ENCODE data around the gene DENND2A. TPM values are rescaled to one million over a fixed set of nuclear protein-coding genes. Genes with fewer than 3 reads are reported as not detected.

Gene DENND2A
- total RNA-seq, 2 experiments from 2014 or later: not detected

DNA sequence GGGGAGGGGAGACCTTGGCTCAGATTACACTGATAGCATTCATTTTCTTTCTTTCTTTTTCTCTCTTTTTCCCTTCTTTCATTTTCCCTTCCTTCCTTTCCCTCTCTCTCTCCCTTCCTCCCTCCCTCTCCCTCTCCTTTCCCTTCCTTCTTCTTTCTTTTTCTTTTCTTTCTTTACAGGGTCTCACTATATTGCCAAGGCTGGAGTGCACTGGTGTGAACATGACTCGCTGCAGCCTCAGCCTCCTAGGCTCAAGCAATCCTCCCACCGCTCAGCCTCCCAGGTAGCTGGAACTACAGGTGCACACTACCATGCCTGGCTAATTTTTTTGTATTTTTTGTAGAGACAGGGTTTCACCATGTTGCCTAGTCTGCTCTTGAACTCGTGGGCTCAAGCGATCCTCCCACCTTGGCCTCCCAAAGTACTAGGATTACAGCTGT lies 88.4 kb downstream of the DENND2A start:
- Mint-ChIP-seq H3K27me3 (peaks cover 8% of the 10 kb centered on the region), H3K4me1 (no peaks in the 10 kb centered on the region), H3K27ac (no peak overlapping the region), H3K36me3 (ENCODE audit: low read depth) (no peaks in the 10 kb centered on the region), H3K4me3 (no peak overlapping the region), H3K9me3 (no peaks in the 10 kb centered on the region)
- ChIA-PET CTCF (no interaction called here), POLR2A (no interaction called here)
- no peak for DNase-seq

DNA sequence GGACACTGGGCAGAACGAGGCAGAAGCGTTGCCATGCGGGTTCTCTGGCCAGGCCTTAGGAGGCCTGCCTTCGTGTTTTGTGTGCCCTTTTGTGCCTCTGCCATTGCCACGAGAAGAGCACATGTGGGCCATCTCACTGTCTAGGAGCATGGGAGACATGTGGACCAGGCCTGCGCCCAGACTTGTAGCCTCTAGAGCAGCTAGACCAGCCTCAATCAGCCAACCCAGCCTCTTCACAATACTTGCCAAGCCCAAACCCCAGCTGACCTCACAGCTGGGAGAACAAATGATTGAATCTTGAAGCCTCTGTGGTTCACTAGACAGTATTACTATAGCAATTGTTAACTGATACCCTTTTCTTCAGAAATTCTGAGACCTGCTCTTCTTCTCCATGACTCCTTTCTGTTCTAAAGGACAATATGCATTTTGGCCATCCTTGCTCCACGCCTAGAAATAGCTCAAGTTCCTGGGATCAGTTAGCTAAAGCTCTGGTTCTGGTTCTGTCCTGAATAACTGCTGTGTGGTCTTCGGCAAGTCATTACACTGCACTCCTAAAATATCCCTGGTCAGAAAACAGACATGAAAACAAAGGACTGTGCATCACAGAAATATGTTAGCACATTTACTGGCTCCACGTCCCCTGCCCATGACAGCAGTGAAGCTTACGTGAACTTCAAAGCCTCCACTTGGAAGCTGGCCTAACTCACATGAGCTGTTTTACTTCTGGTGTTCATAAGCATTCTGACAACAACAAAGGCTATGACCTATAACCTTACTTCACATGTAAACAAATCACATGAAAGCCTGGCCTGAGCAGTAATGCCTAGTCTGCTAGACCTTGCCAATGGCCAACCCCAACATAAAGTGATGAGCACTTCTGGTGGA lies 89.0 kb downstream of the DENND2A start:
- POLR2A ChIA-PET: no interaction called here
- no peak overlapping the region for H3K4me3 Mint-ChIP-seq
- peaks cover 8% of the 10 kb centered on the region for H3K27me3 Mint-ChIP-seq
- H3K4me1 Mint-ChIP-seq: no peaks in the 10 kb centered on the region
- no peak for DNase-seq
- H3K27ac Mint-ChIP-seq: no peak overlapping the region
- CTCF ChIA-PET: interaction anchor here (0.7 kb wide), 1 partner anchor 39 kb away, joined by 3 read pairs; no protein-coding TSS in a partner anchor
- H3K36me3 Mint-ChIP-seq (ENCODE audit: low read depth): no peaks in the 10 kb centered on the region
- H3K9me3 Mint-ChIP-seq: no peaks in the 10 kb centered on the region

DNA sequence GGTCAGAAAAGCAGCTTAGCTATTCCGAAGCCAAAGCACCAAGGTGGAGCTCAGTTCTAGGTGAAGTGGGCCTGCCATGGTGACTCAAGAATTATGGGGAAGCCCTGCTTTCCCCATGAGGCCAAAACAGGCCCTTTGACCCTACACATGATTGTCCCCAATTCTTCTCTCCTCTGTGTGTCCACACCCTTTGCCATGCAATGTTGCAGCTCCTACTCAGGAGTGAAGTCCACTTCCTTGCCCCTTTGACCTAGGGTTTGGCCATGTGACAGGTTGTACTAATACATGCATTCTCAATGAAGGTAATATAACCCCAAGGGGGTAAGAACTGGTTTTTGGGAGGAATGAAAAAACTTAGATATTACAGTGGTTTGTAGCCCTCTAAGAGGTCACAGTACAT lies 93.7 kb downstream of the DENND2A start:
- no peak for DNase-seq
- Mint-ChIP-seq H3K27me3 (peaks cover 3% of the 10 kb centered on the region), H3K4me1 (no peaks in the 10 kb centered on the region), H3K36me3 (ENCODE audit: low read depth) (no peaks in the 10 kb centered on the region), H3K9me3 (no peaks in the 10 kb centered on the region), H3K27ac (no peak overlapping the region), H3K4me3 (no peak overlapping the region)
- ChIA-PET POLR2A (no interaction called here), CTCF (interaction anchor here (0.6 kb wide), 1 partner anchor 150 kb away, joined by 4 read pairs; no protein-coding TSS in a partner anchor)

DNA sequence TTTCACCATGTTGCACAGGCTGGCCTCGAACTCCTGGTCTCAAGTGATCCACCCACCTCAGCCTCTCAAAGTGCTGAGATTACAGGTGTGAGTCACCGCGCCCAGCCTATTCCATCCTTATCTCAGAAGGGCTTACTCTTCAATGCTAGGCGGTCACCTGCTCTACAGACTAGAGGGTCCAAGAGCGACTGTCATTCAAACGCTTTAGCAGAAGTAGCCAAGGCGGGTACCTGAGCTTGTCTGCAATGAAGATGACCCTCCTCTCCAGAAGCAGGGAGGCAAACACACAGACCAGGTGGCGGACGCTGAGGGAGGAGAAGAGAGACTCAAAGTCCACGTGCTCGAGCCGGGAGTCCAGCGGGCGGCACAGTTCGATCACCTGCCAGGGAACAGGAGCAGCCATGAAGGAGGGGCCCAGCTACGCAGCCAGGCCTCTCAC lies 96.2 kb downstream of the DENND2A start:
- DNase-seq: no peak
- POLR2A ChIA-PET: no interaction called here
- no peaks in the 10 kb centered on the region for H3K36me3 Mint-ChIP-seq (ENCODE audit: low read depth)

GRCh38 chr7:140542228-140542603 lies 98.4 kb downstream of the DENND2A start:
- no peak overlapping the region for H3K4me3 Mint-ChIP-seq
- peaks cover 10% of the 10 kb centered on the region for H3K27me3 Mint-ChIP-seq
- DNase-seq: no peak
- H3K4me1 Mint-ChIP-seq: no peaks in the 10 kb centered on the region
- H3K27ac Mint-ChIP-seq: no peak overlapping the region
- no peaks in the 10 kb centered on the region for H3K9me3 Mint-ChIP-seq
- ChIA-PET POLR2A (no interaction called here), CTCF (interaction anchor here (0.5 to 0.6 kb wide), 4 partner anchors 59 to 1781 kb away, joined by 3 to 4 read pairs (median 3); no protein-coding TSS in a partner anchor)
- H3K36me3 Mint-ChIP-seq (ENCODE audit: low read depth): no peaks in the 10 kb centered on the region

More for the DNA sequence above, 96.2 kb downstream of the DENND2A start:
- no peak overlapping the region for H3K4me3 Mint-ChIP-seq
- H3K4me1 Mint-ChIP-seq: no peaks in the 10 kb centered on the region
- no peak overlapping the region for H3K27ac Mint-ChIP-seq
- peaks cover 13% of the 10 kb centered on the region for H3K27me3 Mint-ChIP-seq
- no peaks in the 10 kb centered on the region for H3K9me3 Mint-ChIP-seq
- CTCF ChIA-PET: interaction anchor here (1.6 kb wide), 1 partner anchor 28 kb away, joined by 3 read pairs; no protein-coding TSS in a partner anchor

DNA sequence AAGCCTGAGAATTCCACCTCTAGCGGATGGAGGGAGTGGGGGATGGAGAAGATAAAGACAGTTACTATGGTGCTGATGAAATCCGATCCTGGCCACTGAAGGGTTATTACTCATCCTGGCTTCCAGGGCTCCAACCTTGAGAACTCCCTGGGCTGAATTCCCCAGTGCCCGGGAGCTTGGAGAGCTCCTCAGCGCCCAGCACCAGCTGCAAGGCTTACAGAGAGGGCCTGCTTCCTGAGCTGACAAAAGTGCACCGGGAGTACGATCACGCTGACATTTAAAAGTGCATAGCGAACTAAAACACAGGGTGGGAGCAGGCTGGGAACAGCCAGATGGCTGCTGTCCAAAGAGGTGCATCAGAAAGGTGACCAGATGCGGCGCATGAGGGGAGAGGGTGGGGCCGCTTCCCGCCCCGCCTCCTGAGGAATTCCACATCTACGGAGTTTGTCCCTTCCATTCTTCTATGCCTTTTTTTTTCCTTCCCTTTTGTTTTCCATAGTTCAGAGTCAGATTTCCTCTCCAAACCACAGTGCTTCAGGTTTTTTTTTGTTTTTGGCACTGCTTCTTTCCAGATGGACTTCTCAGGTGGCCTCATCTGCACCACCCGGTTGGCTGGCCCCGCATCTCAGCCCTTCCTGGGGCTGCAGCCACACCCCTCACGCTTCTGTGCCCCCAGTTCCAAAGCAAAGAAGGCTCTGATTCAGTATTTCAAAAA lies 98.9 kb downstream of the DENND2A start:
- no peaks in the 10 kb centered on the region for H3K4me1 Mint-ChIP-seq
- H3K27me3 Mint-ChIP-seq: peaks cover 10% of the 10 kb centered on the region
- H3K9me3 Mint-ChIP-seq: no peaks in the 10 kb centered on the region
- H3K4me3 Mint-ChIP-seq: no peak overlapping the region
- H3K36me3 Mint-ChIP-seq (ENCODE audit: low read depth): no peaks in the 10 kb centered on the region
- CTCF ChIA-PET: interaction anchor here (0.5 to 0.6 kb wide), 2 partner anchors 71 to 1781 kb away, joined by 3 read pairs; no protein-coding TSS in a partner anchor
- no peak overlapping the region for H3K27ac Mint-ChIP-seq
- POLR2A ChIA-PET: no interaction called here
- DNase-seq: no peak

DNA sequence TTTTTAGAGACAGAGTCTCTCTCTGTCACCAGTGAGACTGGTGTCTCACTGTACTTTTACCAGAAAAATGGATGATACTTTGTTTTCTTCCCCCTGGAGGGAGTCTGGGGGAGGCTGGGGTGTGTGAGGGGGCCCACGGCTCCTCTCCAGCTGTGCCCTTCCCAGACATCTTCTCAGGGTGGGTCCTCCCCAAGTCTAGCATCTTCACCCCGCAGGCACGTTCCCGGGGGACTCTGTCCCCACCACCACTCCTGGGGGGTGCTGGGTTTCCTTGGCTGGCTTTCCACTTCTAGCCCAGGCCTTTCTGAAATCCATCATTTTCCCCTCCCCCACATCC lies 99.5 kb downstream of the DENND2A start:
- no peaks in the 10 kb centered on the region for H3K36me3 Mint-ChIP-seq (ENCODE audit: low read depth)
- no peak overlapping the region for H3K27ac Mint-ChIP-seq
- no peaks in the 10 kb centered on the region for H3K9me3 Mint-ChIP-seq
- H3K4me1 Mint-ChIP-seq: no peaks in the 10 kb centered on the region
- peaks cover 10% of the 10 kb centered on the region for H3K27me3 Mint-ChIP-seq
- POLR2A ChIA-PET: no interaction called here
- CTCF ChIA-PET: interaction anchor here (0.6 kb wide), 1 partner anchor 385 kb away, joined by 3 read pairs; no protein-coding TSS in a partner anchor
- H3K4me3 Mint-ChIP-seq: no peak overlapping the region
- no peak for DNase-seq

DNA sequence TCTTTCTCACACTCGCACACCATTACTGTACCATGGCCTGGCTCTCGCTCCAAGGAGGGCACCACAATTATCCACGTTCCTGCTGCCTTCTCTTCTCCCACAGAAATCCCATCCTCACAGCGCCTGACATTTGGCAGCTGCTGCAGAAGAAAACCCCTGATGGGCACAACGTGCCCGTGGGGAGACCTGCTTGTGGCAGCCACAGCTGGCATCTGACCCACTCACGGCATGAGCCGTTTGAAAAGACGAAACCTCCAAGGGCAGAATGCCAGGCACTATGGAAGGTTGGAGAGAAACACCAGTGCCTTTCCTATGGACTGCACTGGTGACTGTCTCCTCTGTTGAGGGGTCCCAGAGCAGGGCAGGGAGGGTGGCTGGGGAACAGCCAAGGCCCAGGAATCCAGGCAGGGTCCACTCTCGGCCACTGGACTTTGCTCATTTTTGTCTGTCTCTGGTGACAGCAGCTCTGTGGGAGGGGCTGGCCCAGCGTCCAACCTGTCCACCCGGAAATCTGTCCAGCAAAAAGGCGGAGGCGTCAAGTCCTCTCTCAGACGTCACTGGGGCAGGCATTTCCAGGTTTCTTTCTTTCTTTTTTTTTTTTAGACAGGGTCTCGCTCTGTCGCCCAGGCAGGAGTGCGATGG lies 100.4 kb downstream of the DENND2A start:
- H3K27ac Mint-ChIP-seq: no peak overlapping the region
- POLR2A ChIA-PET: no interaction called here
- DNase-seq: no peak
- CTCF ChIA-PET: interaction anchor here (0.6 kb wide), 1 partner anchor 384 kb away, joined by 3 read pairs; no protein-coding TSS in a partner anchor
- H3K9me3 Mint-ChIP-seq: no peaks in the 10 kb centered on the region
- H3K36me3 Mint-ChIP-seq (ENCODE audit: low read depth): no peaks in the 10 kb centered on the region
- peaks cover 10% of the 10 kb centered on the region for H3K27me3 Mint-ChIP-seq
- H3K4me1 Mint-ChIP-seq: no peaks in the 10 kb centered on the region
- H3K4me3 Mint-ChIP-seq: no peak overlapping the region

GRCh38 chr7:140539461-140539860 lies 101.2 kb downstream of the DENND2A start:
- Mint-ChIP-seq H3K27ac (no peak overlapping the region), H3K27me3 (peaks cover 10% of the 10 kb centered on the region), H3K4me3 (no peak overlapping the region), H3K36me3 (ENCODE audit: low read depth) (no peaks in the 10 kb centered on the region), H3K9me3 (no peaks in the 10 kb centered on the region), H3K4me1 (no peaks in the 10 kb centered on the region)
- no peak for DNase-seq
- ChIA-PET CTCF (no interaction called here), POLR2A (no interaction called here)

DNA sequence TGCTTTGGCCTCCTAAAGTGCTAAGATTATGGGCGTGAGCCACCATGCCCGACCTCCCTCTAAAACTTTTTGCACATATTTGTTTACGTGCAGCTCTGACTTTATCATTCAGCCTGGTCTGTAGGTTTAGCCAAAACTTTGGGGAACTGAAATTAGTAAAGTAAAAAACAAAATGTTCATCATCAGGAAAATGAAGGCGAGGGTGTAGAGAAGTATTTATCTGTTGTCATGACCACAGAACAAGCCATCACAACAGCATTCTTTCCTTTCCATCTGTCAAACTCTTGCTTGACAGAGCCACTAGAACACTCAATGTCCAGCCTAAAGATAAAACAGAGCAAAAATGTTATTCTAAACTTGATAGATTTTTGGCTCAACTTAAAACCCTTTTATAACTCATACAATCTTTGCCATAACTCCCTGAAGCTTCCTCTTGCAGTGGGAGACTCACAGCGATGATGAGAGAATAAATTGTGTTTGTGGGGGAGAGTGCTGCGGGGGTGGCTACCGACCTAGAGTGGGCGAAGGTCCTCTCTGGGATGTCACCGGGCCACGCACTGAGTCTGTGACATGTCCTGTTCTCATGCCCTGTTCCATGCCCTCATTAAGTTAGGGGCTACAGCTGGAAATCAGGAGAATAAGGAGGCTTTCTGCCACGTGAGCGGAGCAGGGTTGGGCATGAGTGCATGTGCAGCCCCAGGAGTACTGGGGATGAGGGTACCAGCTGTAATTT lies 102.7 kb downstream of the DENND2A start:
- no peaks in the 10 kb centered on the region for H3K4me1 Mint-ChIP-seq
- H3K4me3 Mint-ChIP-seq: no peak overlapping the region
- no peaks in the 10 kb centered on the region for H3K36me3 Mint-ChIP-seq (ENCODE audit: low read depth)
- POLR2A ChIA-PET: no interaction called here
- H3K9me3 Mint-ChIP-seq: no peaks in the 10 kb centered on the region
- CTCF ChIA-PET: interaction anchor here (0.9 kb wide), 1 partner anchor 12 kb away, joined by 4 read pairs; no protein-coding TSS in a partner anchor
- DNase-seq: no peak
- no peak overlapping the region for H3K27ac Mint-ChIP-seq
- H3K27me3 Mint-ChIP-seq: peaks cover 10% of the 10 kb centered on the region

- CTCF ChIA-PET: interaction anchor here (1.2 kb wide), 1 partner anchor 33 kb away, joined by 3 read pairs; no protein-coding TSS in a partner anchor
These were observed 105.9 kb downstream of the DENND2A start for GRCh38 chr7:140534743-140535142.

GRCh38 chr7:140533394-140533872 lies 107.2 kb downstream of the DENND2A start:
- DNase-seq: no peak
- POLR2A ChIA-PET: no interaction called here
- H3K9me3 Mint-ChIP-seq: no peaks in the 10 kb centered on the region

More at GRCh38 chr7:140534743-140535142, 105.9 kb downstream of the DENND2A start:
- no peaks in the 10 kb centered on the region for H3K36me3 Mint-ChIP-seq (ENCODE audit: low read depth)
- no peaks in the 10 kb centered on the region for H3K4me1 Mint-ChIP-seq
- POLR2A ChIA-PET: no interaction called here
- H3K4me3 Mint-ChIP-seq: no peak overlapping the region
- no peak overlapping the region for H3K27ac Mint-ChIP-seq
- H3K27me3 Mint-ChIP-seq: peaks cover 9% of the 10 kb centered on the region
- DNase-seq: no peak
- H3K9me3 Mint-ChIP-seq: no peaks in the 10 kb centered on the region

More at GRCh38 chr7:140533394-140533872, 107.2 kb downstream of the DENND2A start:
- Mint-ChIP-seq H3K36me3 (ENCODE audit: low read depth) (no peaks in the 10 kb centered on the region), H3K4me1 (no peaks in the 10 kb centered on the region), H3K27ac (no peak overlapping the region), H3K27me3 (peaks cover 10% of the 10 kb centered on the region), H3K4me3 (no peak overlapping the region)
- CTCF ChIA-PET: no interaction called here

All from activated CD4-positive, alpha-beta T cell treated with anti-CD3 and anti-CD28 coated beads, Interleukin-2, amount 10 ng/mL, durations not matched to agents 7 days and 5 days (primary cell).